Tibial nerve (tissue), 4 donors: ENCODE results near the gene POU3F1. TPM values are rescaled to one million over a fixed set of nuclear protein-coding genes. Genes with fewer than 3 reads are reported as not detected.

Experiments
- DNase-seq, 2 donors: peaks; one replicate each; pipeline ENCODE4 v3.0.0-alpha.2; 2019; ENCODE audit warnings: low spot score in 2 of 2
- H3K27ac ChIP-seq, 4 donors: fragments of 200-600 bp; sonication (generic) in 3 of 4; one replicate each; pipeline ENCODE4 v1.5.1; 2017 to 2019; ENCODE audit warnings: mild to moderate bottlenecking in 1 of 4
- H3K27me3 ChIP-seq, 2 donors: fragments of 200-600 bp; sonication (generic) in 1 of 2; one replicate each; pipeline versions ENCODE4 v1.5.1 to v1.6.0; 2017 to 2019
- H3K36me3 ChIP-seq, 3 donors: fragments of 200-600 bp; sonication (generic); one replicate each; pipeline ENCODE4 v1.5.1; 2018 to 2019
- H3K4me1 ChIP-seq, 4 donors: fragments of 200-600 bp; sonication (generic) in 3 of 4; one replicate each; pipeline ENCODE4 v1.5.1; 2017 to 2019
- H3K4me3 ChIP-seq, 4 donors: fragments of 200-600 bp; sonication (generic) in 3 of 4; one replicate each; pipeline ENCODE4 v1.5.1; 2017 to 2019; ENCODE audit warnings: mild to moderate bottlenecking in 1 of 4, moderate library complexity in 1 of 4
- H3K9me3 ChIP-seq, 4 donors: fragments of 200-600 bp; sonication (generic) in 3 of 4; one replicate each; pipeline ENCODE4 v1.5.1; 2017 to 2019
- EP300 ChIP-seq, 2 donors: sonication (generic); formaldehyde crosslinking; IDR thresholded peaks; one replicate each; pipeline ENCODE4 v1.6.1; 2017; ENCODE audit warnings: antibody characterized with exemption in 2 of 2, mild to moderate bottlenecking in 1 of 2
- POLR2A ChIP-seq, 2 donors: fragments of 450-650 bp; IDR thresholded peaks; one replicate each; pipeline ENCODE4 v1.6.1; 2017; ENCODE audit warnings: antibody characterized with exemption in 2 of 2, mild to moderate bottlenecking in 2 of 2, moderate library complexity in 2 of 2
- WGBS, 2 donors: methylation state at CpG; one replicate each; pipeline ENCODE4 v1.1.5; 2018; 5-methylcytosine and 5-hydroxymethylcytosine counted together
- total RNA-seq, 4 donors: library from RNA; depleted of rRNA; stranded (reverse); fragments of >200 nt; gene quantifications; one replicate each; pipeline ENCODE4 v1.1.0, GENCODE V29; 2016
- TF ChIP-seq, protein P1 (sequence below), 5 experiments: fragments of 200-600 bp in 3 of 5; fragments of 450-650 bp in 2 of 5; sonication (generic) in 3 of 5; IDR thresholded peaks; one replicate each; pipeline ENCODE4 v1.5.1; 2016 to 2019; ENCODE audit warnings: antibody characterized with exemption in 5 of 5, mild to moderate bottlenecking in 3 of 5, moderate library complexity in 2 of 5

The POU3F1 gene
- total RNA-seq, 4 donors from 2014 or later, result 11.6 to 53.4 (median 24.8) TPM

DNA sequence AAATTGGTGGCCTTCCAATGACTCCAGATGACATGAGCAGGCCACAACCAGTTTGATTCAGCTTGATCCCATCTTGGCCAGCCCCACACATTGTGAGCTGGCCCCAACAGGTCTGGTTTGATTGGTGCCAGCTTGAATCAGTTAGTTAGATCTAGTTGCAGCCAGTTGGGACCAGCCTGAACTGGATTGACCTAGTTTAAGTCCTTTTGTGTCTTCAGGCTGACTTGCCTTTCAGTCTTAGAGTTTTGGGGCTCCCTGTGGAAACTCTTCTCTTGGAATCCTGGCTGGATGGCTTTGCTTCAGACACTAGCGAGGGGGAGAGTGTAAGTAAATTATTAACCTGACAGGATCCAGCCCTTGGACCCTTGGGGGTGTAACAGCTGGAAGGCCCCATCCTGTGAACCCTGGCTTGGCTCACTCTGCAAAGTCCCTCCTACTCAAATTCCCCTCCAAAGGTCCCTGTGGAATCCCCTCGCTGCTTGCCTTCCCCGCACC, 36.2 kb upstream of the POU3F1 start:
- no peak for DNase-seq
- no peak overlapping the region for H3K4me3 ChIP-seq
- no peaks in the 10 kb centered on the region for H3K9me3 ChIP-seq
- no peak overlapping the region for H3K27ac ChIP-seq
- TF ChIP-seq POLR2A (IDR thresholded peaks at IDR 0.05) (no peak), EP300 (IDR thresholded peaks at IDR 0.05) (no peak)
- TF ChIP-seq, protein P1, sequence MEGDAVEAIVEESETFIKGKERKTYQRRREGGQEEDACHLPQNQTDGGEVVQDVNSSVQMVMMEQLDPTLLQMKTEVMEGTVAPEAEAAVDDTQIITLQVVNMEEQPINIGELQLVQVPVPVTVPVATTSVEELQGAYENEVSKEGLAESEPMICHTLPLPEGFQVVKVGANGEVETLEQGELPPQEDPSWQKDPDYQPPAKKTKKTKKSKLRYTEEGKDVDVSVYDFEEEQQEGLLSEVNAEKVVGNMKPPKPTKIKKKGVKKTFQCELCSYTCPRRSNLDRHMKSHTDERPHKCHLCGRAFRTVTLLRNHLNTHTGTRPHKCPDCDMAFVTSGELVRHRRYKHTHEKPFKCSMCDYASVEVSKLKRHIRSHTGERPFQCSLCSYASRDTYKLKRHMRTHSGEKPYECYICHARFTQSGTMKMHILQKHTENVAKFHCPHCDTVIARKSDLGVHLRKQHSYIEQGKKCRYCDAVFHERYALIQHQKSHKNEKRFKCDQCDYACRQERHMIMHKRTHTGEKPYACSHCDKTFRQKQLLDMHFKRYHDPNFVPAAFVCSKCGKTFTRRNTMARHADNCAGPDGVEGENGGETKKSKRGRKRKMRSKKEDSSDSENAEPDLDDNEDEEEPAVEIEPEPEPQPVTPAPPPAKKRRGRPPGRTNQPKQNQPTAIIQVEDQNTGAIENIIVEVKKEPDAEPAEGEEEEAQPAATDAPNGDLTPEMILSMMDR (IDR thresholded peaks at IDR 0.05), result no peak
- 69 to 87% methylated on average over 3 of the region's 3 CpGs for WGBS, 2 donors
- peaks cover 0 to 3% (median 0%) of the 10 kb centered on the region in 3 donors for H3K36me3 ChIP-seq
- H3K27me3 ChIP-seq, result no peaks in the 10 kb centered on the region
- peaks cover 0 to 18% (median 1%) of the 10 kb centered on the region in 4 donors for H3K4me1 ChIP-seq

GRCh38 chr1:38079019-38079418, 32.4 kb upstream of the POU3F1 start:
- Histone ChIP-seq H3K27ac (no peak overlapping the region), H3K36me3 (peaks cover 0 to 3% (median 0%) of the 10 kb centered on the region in 3 donors), H3K4me3 (no peak overlapping the region), H3K27me3 (no peaks in the 10 kb centered on the region), H3K9me3 (no peaks in the 10 kb centered on the region), H3K4me1 (no peaks in the 10 kb centered on the region)
- TF ChIP-seq EP300 (IDR thresholded peaks at IDR 0.05) (no peak), POLR2A (IDR thresholded peaks at IDR 0.05) (no peak)
- TF ChIP-seq, protein P1 (IDR thresholded peaks at IDR 0.05), result no peak
- no peak for DNase-seq
- whole genome bisulfite sequencing, 2 donors, result 68 to 81% methylated on average over 3 to 4 of the region's 4 CpGs

DNA sequence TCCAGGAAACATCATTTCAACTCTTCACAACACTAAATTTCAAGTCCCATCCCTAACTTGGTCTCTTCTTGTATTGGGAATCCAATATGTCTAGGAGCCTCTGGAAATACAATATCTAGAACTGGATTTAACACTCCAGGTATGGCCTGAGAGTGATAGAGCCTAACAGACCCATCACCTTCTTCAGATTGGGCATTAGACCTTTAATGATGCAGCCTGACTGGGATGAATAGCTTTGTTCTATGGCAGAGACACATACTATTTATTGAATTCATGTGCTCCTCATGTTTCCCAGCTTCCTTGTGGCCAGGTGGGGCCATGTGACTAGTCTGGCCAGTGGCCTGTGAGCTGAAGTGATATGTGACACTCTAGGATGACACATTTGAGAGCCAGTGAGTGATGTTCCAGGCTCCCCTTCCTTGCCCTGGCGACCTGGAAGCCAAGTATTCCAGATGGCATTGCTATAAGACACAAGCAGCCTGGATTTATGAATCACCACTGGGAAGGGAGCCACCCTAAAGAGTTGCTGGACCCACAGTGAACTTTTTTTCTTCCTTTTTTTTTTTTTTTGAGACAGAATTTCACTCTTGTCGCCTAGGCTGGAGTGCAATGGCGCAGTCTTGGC, 31.0 kb upstream of the POU3F1 start:
- Histone ChIP-seq H3K4me3 (no peak overlapping the region), H3K27ac (no peak overlapping the region), H3K27me3 (no peaks in the 10 kb centered on the region), H3K4me1 (no peaks in the 10 kb centered on the region), H3K36me3 (peaks cover 0 to 3% (median 0%) of the 10 kb centered on the region in 3 donors), H3K9me3 (no peaks in the 10 kb centered on the region)
- no peak for DNase-seq
- 92 to 96% methylated on average over 3 of the region's 3 CpGs for WGBS, 2 donors
- TF ChIP-seq, protein P1 (IDR thresholded peaks at IDR 0.05), result no peak
- no peak for TF ChIP-seq EP300 (IDR thresholded peaks at IDR 0.05)
- no peak for TF ChIP-seq POLR2A (IDR thresholded peaks at IDR 0.05)

GRCh38 chr1:38076455-38076854, 29.9 kb upstream of the POU3F1 start:
- Histone ChIP-seq H3K4me1 (no peaks in the 10 kb centered on the region), H3K4me3 (no peak overlapping the region), H3K36me3 (peaks cover 0 to 3% (median 0%) of the 10 kb centered on the region in 3 donors), H3K9me3 (no peaks in the 10 kb centered on the region), H3K27me3 (no peaks in the 10 kb centered on the region), H3K27ac (no peak overlapping the region)
- 57 to 75% methylated on average over 6 of the region's 6 CpGs for WGBS, 2 donors
- TF ChIP-seq, protein P1 (IDR thresholded peaks at IDR 0.05), result no peak
- no peak for TF ChIP-seq EP300 (IDR thresholded peaks at IDR 0.05)
- no peak for TF ChIP-seq POLR2A (IDR thresholded peaks at IDR 0.05)
- DNase-seq, result no peak

DNA sequence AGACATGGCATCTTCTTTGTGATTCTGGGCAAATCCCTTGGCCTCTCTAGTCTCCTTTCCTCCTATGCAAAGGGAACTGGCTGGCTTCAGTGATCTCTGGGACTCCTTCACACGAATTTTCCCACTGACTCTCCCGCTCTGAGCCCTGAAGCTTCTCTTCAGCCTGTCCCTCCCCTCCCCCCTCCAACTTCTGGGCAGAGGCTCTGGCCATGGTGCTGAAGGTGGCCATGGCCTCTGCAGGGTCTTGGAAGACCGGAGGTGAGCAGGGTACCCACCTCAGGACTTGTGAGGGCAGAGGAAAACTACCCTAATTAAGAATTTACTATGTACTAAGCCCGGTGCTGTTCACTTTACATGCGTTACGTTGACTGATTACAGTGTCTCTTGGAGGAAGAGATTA, 29.4 kb upstream of the POU3F1 start:
- Histone ChIP-seq H3K4me1 (no peaks in the 10 kb centered on the region), H3K36me3 (peaks cover 0 to 3% (median 0%) of the 10 kb centered on the region in 3 donors), H3K4me3 (no peak overlapping the region), H3K27ac (no peak overlapping the region), H3K27me3 (no peaks in the 10 kb centered on the region), H3K9me3 (no peaks in the 10 kb centered on the region)
- no peak for DNase-seq
- 31 to 34% methylated on average over 6 of the region's 6 CpGs for WGBS, 2 donors
- TF ChIP-seq POLR2A (IDR thresholded peaks at IDR 0.05) (no peak), EP300 (IDR thresholded peaks at IDR 0.05) (no peak)
- TF ChIP-seq, protein P1 (IDR thresholded peaks at IDR 0.05), result no peak
